Testis (tissue), 3 donors: ENCODE data around the gene CENPH. TPM values are rescaled to one million over a fixed set of nuclear protein-coding genes. Genes with fewer than 3 reads are reported as not detected.
"Not testable (repeated sequence)": the region's sequence is repeated elsewhere in the genome, so short reads cannot be mapped to it uniquely, and the experiment has no call there.

Source experiments
- DNase-seq: peaks from one replicate; pipeline ENCODE4 v3.0.0-alpha.2; 2019
- H3K27ac ChIP-seq, 2 donors: fragments of 200-600 bp; sonication (generic); one replicate each; pipeline ENCODE4 v1.5.1; 2019
- H3K27me3 ChIP-seq: fragments of 200-600 bp; sonication (generic); one replicate; pipeline ENCODE4 v1.5.1; 2019
- H3K36me3 ChIP-seq: fragments of 200-600 bp; sonication (generic); one replicate; pipeline ENCODE4 v1.5.1; 2017; ENCODE audit warnings: low read depth; ENCODE audit errors: missing control alignments
- H3K4me1 ChIP-seq: fragments of 200-600 bp; sonication (generic); one replicate; pipeline ENCODE4 v1.5.1; 2019
- H3K4me3 ChIP-seq, 2 donors: fragments of 200-600 bp; sonication (generic); one replicate each; pipeline ENCODE4 v1.5.1; 2017 to 2019
- H3K9me3 ChIP-seq: fragments of 200-600 bp; sonication (generic); one replicate; pipeline ENCODE4 v1.5.1; 2017
- POLR2A ChIP-seq: fragments of 450-650 bp; IDR thresholded peaks from one replicate; pipeline ENCODE4 v1.6.1; 2017; ENCODE audit warnings: antibody characterized with exemption, mild to moderate bottlenecking, moderate library complexity
- WGBS, 2 donors: methylation state at CpG; one replicate each; pipeline ENCODE4 v1.1.5; 2018; 5-methylcytosine and 5-hydroxymethylcytosine counted together
- intact Hi-C: fragments of 100-400 bp; cut with DNase I; formaldehyde crosslinking; loops from one replicate; pipeline ENCODE4 v1.15.1; 2023; ENCODE audit warnings: low total_unique reads
- polyA plus RNA-seq: library from polyadenylated mRNA; stranded (reverse); fragments of 350-450 nt; fragmentation: Illumina TruSeq; extraction: RNeasy Lipid Tissue Mini Kit (QIAGEN cat#74804); gene quantifications from one replicate; pipeline ENCODE4 v1.2.3, GENCODE V29; 2014; ENCODE audit warnings: low read depth, low replicate concordance; ENCODE audit not compliant: insufficient read depth
- small RNA-seq, 2 donors: library from RNA; depleted of rRNA; stranded (forward); fragments of <200 nt; gene quantifications; one replicate each; pipeline ENCODE3, GENCODE V24; 2016
- total RNA-seq, 2 donors: library from RNA; depleted of rRNA; stranded (reverse); fragments of >200 nt; gene quantifications; one replicate each; pipeline ENCODE4 v1.2.3, GENCODE V29; 2016
- TF ChIP-seq, protein P1 (sequence below), 3 experiments: fragments of 450-650 bp in 2 of 3; fragments of 200-600 bp in 1 of 3; sonication (generic) in 1 of 3; IDR thresholded peaks; one replicate each; pipeline ENCODE4 v1.5.1; 2016 to 2019; ENCODE audit warnings: antibody characterized with exemption in 3 of 3, mild to moderate bottlenecking in 2 of 3, moderate library complexity in 1 of 3

CENPH gene
- total and polyA plus RNA-seq, 3 donors from 2014 or later, result 26.9 to 38.9 (median 38.0) TPM

DNA sequence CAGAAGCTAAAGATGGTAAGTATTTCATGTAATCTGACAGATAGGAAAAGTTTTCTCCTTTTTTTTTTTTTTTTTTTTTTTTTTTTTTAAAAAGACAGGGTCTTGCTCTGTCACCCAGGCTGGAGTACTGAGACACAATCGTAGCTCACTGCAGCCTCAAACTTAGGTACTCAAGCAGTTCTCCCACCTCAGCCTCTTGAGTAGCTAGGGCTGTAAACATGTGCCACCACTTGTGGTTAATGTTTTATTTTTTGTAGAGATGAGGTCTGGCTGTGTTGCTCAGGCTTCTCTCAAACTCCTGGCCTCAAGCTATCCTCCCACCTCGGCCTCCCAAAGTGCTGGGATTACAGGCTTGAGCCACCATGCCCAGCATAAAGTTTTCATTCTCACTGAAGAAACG is 63.1 kb downstream of the CENPH start:
- no peak overlapping the region for H3K4me3 ChIP-seq
- TF ChIP-seq, protein P1, sequence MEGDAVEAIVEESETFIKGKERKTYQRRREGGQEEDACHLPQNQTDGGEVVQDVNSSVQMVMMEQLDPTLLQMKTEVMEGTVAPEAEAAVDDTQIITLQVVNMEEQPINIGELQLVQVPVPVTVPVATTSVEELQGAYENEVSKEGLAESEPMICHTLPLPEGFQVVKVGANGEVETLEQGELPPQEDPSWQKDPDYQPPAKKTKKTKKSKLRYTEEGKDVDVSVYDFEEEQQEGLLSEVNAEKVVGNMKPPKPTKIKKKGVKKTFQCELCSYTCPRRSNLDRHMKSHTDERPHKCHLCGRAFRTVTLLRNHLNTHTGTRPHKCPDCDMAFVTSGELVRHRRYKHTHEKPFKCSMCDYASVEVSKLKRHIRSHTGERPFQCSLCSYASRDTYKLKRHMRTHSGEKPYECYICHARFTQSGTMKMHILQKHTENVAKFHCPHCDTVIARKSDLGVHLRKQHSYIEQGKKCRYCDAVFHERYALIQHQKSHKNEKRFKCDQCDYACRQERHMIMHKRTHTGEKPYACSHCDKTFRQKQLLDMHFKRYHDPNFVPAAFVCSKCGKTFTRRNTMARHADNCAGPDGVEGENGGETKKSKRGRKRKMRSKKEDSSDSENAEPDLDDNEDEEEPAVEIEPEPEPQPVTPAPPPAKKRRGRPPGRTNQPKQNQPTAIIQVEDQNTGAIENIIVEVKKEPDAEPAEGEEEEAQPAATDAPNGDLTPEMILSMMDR (IDR thresholded peaks at IDR 0.05), result no peak
- no peak for TF ChIP-seq POLR2A
- no peak for DNase-seq
- intact Hi-C loops, result no loop called here
- H3K27me3 ChIP-seq, result no peaks in the 10 kb centered on the region
- H3K4me1 ChIP-seq, result no peaks in the 10 kb centered on the region
- H3K9me3 ChIP-seq, result no peaks in the 10 kb centered on the region
- 89 to 90% methylated on average over 3 of the region's 3 CpGs for WGBS, 2 donors
- H3K27ac ChIP-seq, result no peak overlapping the region
- no peaks in the 10 kb centered on the region for H3K36me3 ChIP-seq

DNA sequence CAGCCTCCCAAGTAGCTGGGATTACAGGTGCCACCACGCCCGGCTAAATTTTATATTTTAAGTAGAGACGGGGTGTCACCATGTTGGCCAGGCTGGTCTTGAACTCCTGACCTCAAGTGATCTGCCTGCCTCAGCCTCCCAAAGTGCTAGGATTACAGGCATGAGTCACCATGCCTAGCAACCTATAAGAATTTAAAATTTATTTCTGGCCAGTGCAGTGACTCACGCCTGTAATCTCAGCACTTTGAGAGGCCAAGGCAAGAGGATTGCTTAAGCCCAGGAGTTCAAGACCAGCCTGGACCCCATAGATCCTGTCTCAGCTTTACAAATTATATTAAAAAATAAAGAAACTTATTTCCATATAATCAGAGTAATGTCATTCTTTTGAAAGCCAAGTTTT is 66.6 kb downstream of the CENPH start:
- H3K36me3 ChIP-seq, DNase-seq, intact Hi-C loops, H3K27me3 ChIP-seq, H3K27ac ChIP-seq, H3K9me3 ChIP-seq, H3K4me1 ChIP-seq, H3K4me3 ChIP-seq: not testable (repeated sequence)
- 90 to 93% methylated on average over 4 of the region's 4 CpGs for WGBS, 2 donors

DNA sequence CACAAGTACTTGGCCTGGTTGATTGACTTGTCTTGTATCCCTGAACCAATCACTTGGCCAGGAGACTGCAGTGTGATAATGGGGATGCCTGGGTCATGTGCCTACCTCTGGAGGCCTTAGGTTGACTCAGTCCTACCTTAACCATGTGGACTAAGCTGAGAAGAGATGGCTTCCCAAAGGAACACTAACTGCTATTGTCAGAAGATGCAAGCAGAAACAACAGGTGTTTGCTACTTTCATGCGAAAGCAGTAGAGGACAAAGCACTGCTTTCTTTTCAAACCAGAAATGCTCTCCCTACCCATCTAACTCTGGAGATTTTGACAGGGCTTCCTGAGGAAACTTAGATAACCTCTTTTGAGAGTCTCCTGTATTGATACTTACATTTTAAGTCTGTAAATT is 68.2 kb downstream of the CENPH start:
- intact Hi-C loops, result no loop called here
- H3K4me3 ChIP-seq, result no peak overlapping the region
- DNase-seq, result no peak
- H3K27ac ChIP-seq, result no peak overlapping the region
- H3K27me3 ChIP-seq, result no peaks in the 10 kb centered on the region
- H3K4me1 ChIP-seq, result no peaks in the 10 kb centered on the region
- H3K9me3 ChIP-seq, result no peaks in the 10 kb centered on the region
- 33 to 82% methylated on average over 1 of the region's 1 CpG for WGBS, 2 donors
- H3K36me3 ChIP-seq, result no peaks in the 10 kb centered on the region
- TF ChIP-seq POLR2A, result no peak
- TF ChIP-seq, protein P1 (IDR thresholded peaks at IDR 0.05), result no peak

Small RNAs within 50 kb of the gene (small RNA-seq; reads per million reads assigned to genes)
- 0 reads per million in 2 donors for gene SNORA50D

Other genes starting within 250 kb of the CENPH start
- gene SLC30A5, start 95.6 kb upstream of the CENPH start, total RNA-seq, result 10 to 100 TPM; 65.0 to 68.0 TPM
- 33.7 TPM for gene SLC30A5, start 95.6 kb upstream of the CENPH start, polyA plus RNA-seq
- 10 to 100 TPM; 35.2 to 41.8 TPM for gene CCNB1, start 22.4 kb upstream of the CENPH start, total RNA-seq
- 75.9 TPM for gene CCNB1, start 22.4 kb upstream of the CENPH start, polyA plus RNA-seq
- gene CDK7, start 45.3 kb downstream of the CENPH start, total RNA-seq, result 10 to 100 TPM; 31.7 to 35.1 TPM
- gene CDK7, start 45.3 kb downstream of the CENPH start, polyA plus RNA-seq, result 86.0 TPM
- gene CCDC125, start 143.2 kb downstream of the CENPH start, total RNA-seq, result 1 to 10 TPM; 5.9 to 8.2 TPM
- gene CCDC125, start 143.2 kb downstream of the CENPH start, polyA plus RNA-seq, result 2.3 TPM
- gene AK6, start 179.9 kb downstream of the CENPH start, total RNA-seq, result 10 to 100 TPM; 24.6 to 32.0 TPM
- 59.2 TPM for gene AK6, start 179.9 kb downstream of the CENPH start, polyA plus RNA-seq
- 100 to 1,000 TPM; 121 to 182 TPM for gene TAF9, start 179.9 kb downstream of the CENPH start, total RNA-seq
- gene TAF9, start 179.9 kb downstream of the CENPH start, polyA plus RNA-seq, result 297 TPM
- 10 to 100 TPM; 69.4 to 75.9 TPM for gene RAD17, start 180.2 kb downstream of the CENPH start, total RNA-seq
- 88.2 TPM for gene RAD17, start 180.2 kb downstream of the CENPH start, polyA plus RNA-seq
- 1 to 10 TPM; 5.5 to 6.9 TPM for gene MARVELD2, start 225.5 kb downstream of the CENPH start, total RNA-seq
- 5.9 TPM for gene MARVELD2, start 225.5 kb downstream of the CENPH start, polyA plus RNA-seq